Stomach smooth muscle (tissue), 2 donors: ENCODE data around the gene PIGU.

Source experiments
- H3K27ac ChIP-seq: one replicate; pipeline ENCODE4 v1.7.0; 2013; ENCODE audit warnings: mild to moderate bottlenecking, low read length, inconsistent platforms
- H3K27me3 ChIP-seq, 2 donors: one replicate each; pipeline ENCODE4 v1.7.0; 2013; ENCODE audit warnings: low read length in 2 of 2; ENCODE audit not compliant: insufficient read depth in 2 of 2, control insufficient read depth in 1 of 2
- H3K36me3 ChIP-seq, 2 donors: one replicate each; pipeline ENCODE4 v1.7.0; 2013; ENCODE audit warnings: low read length in 2 of 2; ENCODE audit not compliant: control insufficient read depth in 2 of 2, insufficient read depth in 2 of 2
- H3K4me1 ChIP-seq: one replicate; pipeline ENCODE4 v1.7.0; 2013; ENCODE audit warnings: low read length; ENCODE audit not compliant: control insufficient read depth, insufficient read depth
- H3K4me3 ChIP-seq, 2 donors: one replicate each; pipeline ENCODE4 v1.7.0; 2013; ENCODE audit warnings: low read length in 2 of 2
- H3K9ac ChIP-seq, 2 donors: one replicate each; pipeline ENCODE4 v1.7.0; 2013; ENCODE audit warnings: low read length in 2 of 2, mild to moderate bottlenecking in 1 of 2
- H3K9me3 ChIP-seq, 2 donors: one replicate each; pipeline ENCODE4 v1.7.0; 2013; ENCODE audit warnings: low read length in 2 of 2; ENCODE audit not compliant: control insufficient read depth in 2 of 2
- donor health status: healthy.
- donor health status: Pancreatic carcinoma.

The PIGU gene

DNA sequence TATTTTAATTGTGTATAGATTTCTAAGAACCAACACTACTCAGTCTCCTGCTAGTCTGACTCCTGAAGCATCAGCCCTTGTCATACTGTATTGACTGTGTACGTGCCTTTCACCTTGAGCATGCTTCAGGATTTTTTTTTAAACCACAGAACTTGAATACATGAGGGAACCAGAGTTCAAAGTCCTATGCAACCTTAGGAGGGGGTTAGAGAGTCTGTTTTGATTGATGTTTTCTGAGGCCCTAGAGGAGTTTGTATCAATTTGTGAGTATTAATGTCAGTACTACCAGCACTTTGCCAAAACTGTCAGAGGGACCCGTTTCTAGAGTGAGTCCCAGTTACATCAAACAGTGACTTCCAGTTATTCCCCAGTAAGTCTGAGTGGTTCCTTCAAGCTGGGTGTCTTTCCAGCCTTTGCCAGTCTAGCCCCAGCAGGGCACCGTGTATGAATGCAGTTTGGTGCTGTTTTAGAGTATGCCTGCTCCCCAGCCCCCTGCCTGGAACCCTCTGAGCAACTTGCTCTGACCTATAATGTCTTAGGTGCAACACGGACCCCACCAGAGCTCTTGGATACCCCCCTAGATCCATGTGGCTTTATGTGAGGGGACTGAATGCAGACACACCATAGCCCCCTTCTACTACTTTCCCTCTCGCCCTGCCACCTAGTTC lies 35.8 kb upstream of the PIGU start:
- Histone ChIP-seq H3K27me3 (no peaks in the 10 kb centered on the region), H3K9me3 (no peaks in the 10 kb centered on the region), H3K4me1 (peaks cover 35% of the 10 kb centered on the region), H3K27ac (no peak overlapping the region), H3K4me3 (no peak overlapping the region), H3K36me3 (peaks cover 30 to 35% of the 10 kb centered on the region in 2 donors), H3K9ac (no peak overlapping the region)

DNA sequence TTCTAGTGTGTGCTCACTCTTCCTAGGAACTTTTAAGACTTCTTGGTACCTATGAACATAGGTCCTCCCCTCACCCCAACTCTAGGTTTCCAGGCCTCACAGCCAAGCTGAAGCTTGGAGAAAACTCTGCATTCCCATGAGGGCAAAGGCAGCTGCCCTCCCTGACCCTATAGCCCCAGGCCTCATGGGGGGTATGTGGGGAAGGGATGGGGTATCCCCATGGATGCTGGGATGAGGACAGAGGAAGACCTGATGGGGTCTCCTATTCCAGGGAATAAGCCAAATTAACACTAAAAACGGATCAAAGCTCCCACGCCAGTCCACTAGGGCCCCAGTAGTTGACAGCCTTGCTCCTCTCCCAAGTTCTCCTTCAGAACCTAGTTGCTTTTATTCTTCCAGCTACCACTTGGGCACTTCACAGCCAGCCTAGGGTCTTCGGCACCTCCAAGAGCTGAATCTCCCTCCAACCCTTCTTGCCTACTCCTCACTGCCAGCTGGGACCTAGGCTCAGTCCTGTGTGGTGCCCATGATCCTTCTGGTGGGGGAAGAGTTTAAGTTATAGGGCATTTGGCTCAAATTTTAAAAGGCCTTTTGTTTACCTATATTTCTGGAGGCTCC lies 35.0 kb upstream of the PIGU start:
- H3K4me3 ChIP-seq, result no peak overlapping the region
- no peak overlapping the region for H3K9ac ChIP-seq
- H3K36me3 ChIP-seq, result peaks cover 30 to 31% of the 10 kb centered on the region in 2 donors
- H3K27ac ChIP-seq, result no peak overlapping the region
- no peaks in the 10 kb centered on the region for H3K27me3 ChIP-seq
- H3K9me3 ChIP-seq, result no peaks in the 10 kb centered on the region
- peaks cover 40% of the 10 kb centered on the region for H3K4me1 ChIP-seq

DNA sequence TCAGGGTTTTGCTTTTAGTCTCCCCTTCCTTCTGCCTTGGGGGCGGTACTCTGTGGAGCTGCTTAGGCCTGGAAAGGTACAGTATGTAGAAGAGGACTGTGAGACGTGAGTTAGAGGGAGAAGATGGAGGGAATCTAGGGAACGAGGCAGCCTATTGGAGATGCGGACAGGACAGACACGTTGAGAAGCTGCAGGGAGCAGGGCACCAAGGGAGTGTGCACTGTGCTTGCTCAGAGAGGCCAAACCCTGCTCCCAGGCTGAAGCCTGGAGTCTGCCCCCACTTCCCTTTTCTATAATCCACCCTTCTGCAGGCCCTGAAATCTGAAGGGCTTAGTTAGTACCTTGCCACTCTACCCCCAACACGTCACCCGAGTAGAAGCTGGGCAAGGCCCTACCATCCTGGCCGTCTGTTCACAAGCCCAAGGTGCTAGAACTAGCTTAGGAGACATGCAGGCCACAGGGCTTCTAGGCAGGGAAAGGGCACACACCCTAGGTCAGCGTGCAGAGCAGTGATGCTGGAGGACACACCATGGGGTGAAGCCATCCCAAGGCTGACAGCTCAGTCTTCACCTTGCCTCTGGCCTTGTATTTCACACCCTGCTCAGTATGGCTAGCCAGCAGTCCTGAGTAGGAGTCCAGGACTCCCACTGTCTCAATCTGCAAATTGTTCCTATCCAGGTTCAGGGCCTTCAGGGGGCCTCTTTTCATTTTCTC lies 34.1 kb upstream of the PIGU start:
- Histone ChIP-seq H3K4me3 (peak overlapping the region in 1 of 2 donors; percentile 81), H3K4me1 (peaks cover 49% of the 10 kb centered on the region), H3K27me3 (no peaks in the 10 kb centered on the region), H3K9me3 (no peaks in the 10 kb centered on the region), H3K27ac (peak overlapping the region; percentile 94), H3K36me3 (peaks cover 26 to 31% of the 10 kb centered on the region in 2 donors), H3K9ac (peak overlapping the region; percentile 83 to 86)

DNA sequence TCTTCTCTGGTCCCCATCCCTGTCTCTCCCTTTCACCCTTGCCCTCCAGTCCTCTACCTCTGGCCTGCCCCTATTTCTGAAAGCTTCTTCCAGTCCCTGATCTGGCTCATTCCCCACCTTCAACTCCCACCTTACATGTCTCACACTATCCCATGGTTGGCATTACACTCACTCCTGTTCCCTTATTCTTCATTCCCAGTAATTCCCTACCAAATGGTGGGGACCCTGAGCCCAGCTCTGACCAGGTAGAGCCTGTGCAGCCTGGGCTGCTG lies 33.6 kb upstream of the PIGU start:
- peak overlapping the region; percentile 83 to 86 for H3K9ac ChIP-seq

DNA sequence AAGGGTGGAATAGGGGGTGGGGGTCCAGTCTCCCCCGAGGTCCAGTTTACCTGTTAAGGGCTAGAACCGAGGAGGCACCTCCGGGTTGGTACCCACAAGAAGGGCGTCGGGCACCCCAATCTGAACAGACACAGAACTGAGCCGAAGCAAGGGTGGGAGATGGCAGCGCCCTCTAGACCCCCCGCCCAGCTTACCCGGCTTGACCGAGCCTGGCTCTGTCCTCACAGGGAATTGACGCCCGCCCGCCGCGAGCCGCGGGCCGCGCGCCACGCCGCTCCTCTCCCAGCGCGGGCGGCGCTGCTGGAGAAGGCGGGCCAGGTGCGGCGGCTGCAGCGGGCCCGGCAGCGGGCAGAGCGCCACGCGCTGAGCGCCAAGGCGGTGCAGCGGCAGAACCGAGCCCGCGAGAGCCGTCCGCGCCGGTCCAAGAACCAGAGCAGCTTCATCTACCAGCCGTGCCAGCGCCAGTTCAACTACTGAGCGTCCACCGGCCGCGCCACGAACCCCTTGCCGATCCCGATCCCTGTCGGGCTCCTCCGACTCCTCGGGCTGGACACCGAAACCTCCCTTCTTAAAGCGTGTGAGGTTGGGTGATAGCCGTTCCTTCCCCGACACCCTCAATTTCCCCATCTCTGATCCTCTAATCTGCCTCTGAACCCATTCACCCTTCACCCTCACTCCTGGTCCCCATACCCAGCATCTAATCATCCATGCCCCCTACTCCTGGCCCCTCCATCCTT lies 33.1 kb upstream of the PIGU start:
- Histone ChIP-seq H3K4me1 (peaks cover 59% of the 10 kb centered on the region), H3K36me3 (peaks cover 21 to 23% of the 10 kb centered on the region in 2 donors), H3K9ac (peak overlapping the region; percentile 83 to 86), H3K4me3 (peak overlapping the region; percentile 70 to 81), H3K9me3 (no peaks in the 10 kb centered on the region), H3K27ac (peak overlapping the region; percentile 94), H3K27me3 (no peaks in the 10 kb centered on the region)

More for the DNA sequence above, 33.6 kb upstream of the PIGU start:
- Histone ChIP-seq H3K4me3 (peak overlapping the region; percentile 70 to 81), H3K27ac (peak overlapping the region; percentile 94), H3K9me3 (no peaks in the 10 kb centered on the region), H3K4me1 (peaks cover 54% of the 10 kb centered on the region), H3K27me3 (no peaks in the 10 kb centered on the region), H3K36me3 (peaks cover 26 to 28% of the 10 kb centered on the region in 2 donors)

DNA sequence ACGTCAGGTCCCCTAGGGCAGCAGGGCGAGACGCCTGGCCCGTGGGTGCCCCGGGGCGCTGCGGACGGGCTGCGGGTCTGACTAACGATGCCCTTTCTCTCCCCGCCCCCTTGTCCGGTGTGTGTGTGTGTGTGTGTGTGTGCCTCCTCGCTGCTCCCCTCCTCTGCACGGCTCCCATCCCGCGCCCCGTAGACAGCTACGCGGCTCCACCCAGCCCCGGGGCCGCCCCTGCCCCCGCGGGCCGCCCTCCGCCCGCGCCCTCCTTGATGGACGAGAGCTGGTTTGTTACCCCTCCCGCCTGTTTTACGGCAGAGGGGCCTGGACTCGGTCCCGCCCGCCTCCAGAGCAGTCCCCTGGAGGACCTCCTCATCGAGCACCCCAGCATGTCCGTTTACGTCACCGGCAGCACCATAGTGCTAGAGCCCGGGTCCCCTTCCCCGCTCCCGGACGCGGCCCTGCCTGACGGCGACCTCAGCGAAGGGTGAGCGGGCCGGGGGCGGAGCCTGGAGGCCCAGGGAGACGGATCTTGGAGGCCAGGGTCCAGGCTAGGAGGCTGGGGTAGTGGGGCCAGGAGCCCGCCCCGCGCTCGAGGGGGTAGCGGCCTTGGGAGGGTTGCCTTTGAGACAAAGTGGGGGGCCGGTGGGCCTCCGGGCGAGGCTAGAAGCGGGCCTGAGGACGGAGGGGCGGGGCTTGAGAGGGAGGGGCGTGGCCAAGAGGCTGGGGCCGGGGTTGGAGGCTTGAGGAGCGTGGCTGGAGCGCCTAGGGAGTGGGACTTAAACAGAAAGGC lies 32.3 kb upstream of the PIGU start:
- Histone ChIP-seq H3K9me3 (no peaks in the 10 kb centered on the region), H3K27me3 (no peaks in the 10 kb centered on the region), H3K36me3 (peaks cover 15 to 20% of the 10 kb centered on the region in 2 donors), H3K27ac (peak overlapping the region; percentile 94), H3K9ac (peak overlapping the region; percentile 83 to 84), H3K4me3 (peak overlapping the region; percentile 70 to 81), H3K4me1 (peaks cover 64% of the 10 kb centered on the region)

DNA sequence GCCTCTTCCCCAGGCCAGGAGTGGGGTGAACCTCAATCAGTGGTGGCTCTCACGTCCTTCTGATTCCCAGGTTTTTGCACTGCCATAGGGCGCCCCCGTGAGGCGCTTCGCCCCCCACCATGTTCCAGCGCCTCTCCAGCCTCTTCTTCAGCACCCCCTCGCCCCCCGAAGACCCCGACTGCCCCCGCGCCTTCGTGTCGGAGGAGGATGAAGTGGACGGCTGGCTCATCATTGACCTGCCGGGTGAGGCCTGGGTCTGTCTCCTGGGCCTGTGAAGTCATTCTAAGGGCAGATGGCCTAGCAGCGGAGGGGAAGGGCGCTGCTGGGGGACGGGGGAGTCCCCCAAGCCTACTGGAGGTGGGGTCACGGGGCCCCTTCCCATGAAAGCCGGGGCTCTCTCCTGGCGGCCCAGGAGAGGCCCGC lies 31.7 kb upstream of the PIGU start:
- peak overlapping the region; percentile 83 to 84 for H3K9ac ChIP-seq

DNA sequence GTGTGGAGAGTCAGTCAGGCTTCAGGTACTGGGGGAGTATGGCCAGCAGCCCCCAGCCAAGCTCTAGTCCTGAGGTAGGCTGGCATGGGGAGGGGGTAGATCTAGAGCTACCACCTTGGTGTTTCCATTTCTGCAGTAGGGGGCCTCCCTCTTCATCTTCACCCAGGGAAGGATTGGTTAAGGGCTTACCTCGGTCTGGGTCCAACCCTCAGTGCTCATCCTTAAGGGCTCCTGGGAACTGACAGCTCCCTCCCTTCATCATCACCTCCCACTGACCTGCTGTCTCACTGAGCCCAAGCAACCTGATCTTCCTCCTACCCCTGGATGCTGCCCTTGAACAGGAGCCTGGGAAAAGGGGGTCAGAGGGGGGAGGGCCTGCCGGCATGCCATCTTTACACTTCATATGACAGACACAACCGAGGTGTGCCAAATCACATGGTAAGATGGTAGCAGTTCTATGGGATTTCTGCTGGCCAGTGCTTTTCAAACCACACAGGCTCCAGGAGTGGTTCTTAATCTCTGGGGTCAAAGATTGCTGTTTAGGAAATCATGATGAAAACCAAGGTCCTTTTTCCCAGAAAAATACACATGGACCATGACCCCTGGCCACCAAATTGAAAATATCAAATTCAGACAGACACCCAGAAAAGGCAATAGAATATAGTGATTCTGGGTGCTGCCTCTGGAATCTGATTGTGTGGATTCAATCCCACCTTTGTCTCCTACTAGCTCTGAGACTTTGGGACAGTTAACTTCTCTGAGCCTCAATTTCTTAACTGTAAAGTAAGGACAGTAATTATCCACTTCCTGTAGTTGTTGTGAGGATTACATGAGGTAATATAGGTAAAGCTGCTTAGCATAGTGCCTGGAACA lies 30.3 kb upstream of the PIGU start:
- peak overlapping the region; percentile 94 for H3K27ac ChIP-seq
- H3K4me1 ChIP-seq, result peaks cover 67% of the 10 kb centered on the region
- peak overlapping the region in 1 of 2 donors; percentile 14 for H3K9ac ChIP-seq

More for the DNA sequence above, 31.7 kb upstream of the PIGU start:
- Histone ChIP-seq H3K27ac (peak overlapping the region; percentile 94), H3K4me3 (peak overlapping the region; percentile 70 to 81), H3K27me3 (no peaks in the 10 kb centered on the region), H3K36me3 (peaks cover 12 to 16% of the 10 kb centered on the region in 2 donors), H3K9me3 (no peaks in the 10 kb centered on the region), H3K4me1 (peaks cover 66% of the 10 kb centered on the region)

DNA sequence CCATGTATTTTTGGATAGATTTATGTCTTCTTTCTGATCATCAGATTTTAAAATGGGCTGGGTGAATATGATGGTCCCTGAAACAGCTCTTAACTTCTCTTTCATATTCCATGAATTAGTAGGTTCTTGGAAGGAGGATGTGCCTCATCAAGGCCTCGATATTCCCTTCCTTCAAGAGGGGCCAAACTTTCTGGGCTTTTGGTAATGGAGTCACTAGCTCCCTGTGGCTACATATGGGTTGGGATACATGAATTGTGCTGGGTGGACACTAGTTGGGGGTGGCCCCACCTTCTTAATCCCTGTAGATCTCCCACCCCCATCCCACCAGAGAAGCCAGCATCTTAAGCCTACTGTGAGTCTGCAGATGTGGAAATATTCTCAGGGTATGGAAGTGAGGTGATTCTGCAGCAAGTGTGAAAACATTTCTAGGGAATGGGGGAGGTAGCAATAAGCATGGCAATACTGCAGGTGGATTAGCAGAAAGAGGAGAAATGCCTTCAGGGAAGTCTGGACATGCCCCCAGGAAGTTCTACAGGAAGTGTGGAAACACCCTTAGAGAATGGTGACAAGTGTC lies 29.5 kb upstream of the PIGU start:
- Histone ChIP-seq H3K36me3 (no peaks in the 10 kb centered on the region), H3K4me1 (peaks cover 65% of the 10 kb centered on the region), H3K27ac (peak overlapping the region; percentile 99)

More for the DNA sequence above, 30.3 kb upstream of the PIGU start:
- Histone ChIP-seq H3K27me3 (no peaks in the 10 kb centered on the region), H3K4me3 (no peak overlapping the region), H3K36me3 (peaks cover 2 to 5% of the 10 kb centered on the region in 2 donors), H3K9me3 (no peaks in the 10 kb centered on the region)

More for the DNA sequence above, 29.5 kb upstream of the PIGU start:
- Histone ChIP-seq H3K4me3 (peak overlapping the region; percentile 15 to 25), H3K27me3 (no peaks in the 10 kb centered on the region), H3K9me3 (no peaks in the 10 kb centered on the region), H3K9ac (peak overlapping the region; percentile 95 to 98)
